BLaER1 treated with 17β-estradiol and CSF1 and Interleukin-3, amounts not matched to agents 10 nM and 100 nM (cell line): ENCODE results near the gene FEN1.
A peak's percentile ranks its signal among the peaks of the same experiment; 100 is the strongest.

Experiments used
- H3K27ac ChIP-seq, 11 experiments: shearing (Covaris generic); formaldehyde crosslinking; 2 replicates each; pipeline ENCODE4 v1.8.1; 2022
- H3K27me3 ChIP-seq, 11 experiments: shearing (Covaris generic); formaldehyde crosslinking; 2 replicates each; pipeline ENCODE4 v1.8.1; 2022
- H3K36me3 ChIP-seq, 11 experiments: shearing (Covaris generic); formaldehyde crosslinking; 2 replicates each; pipeline ENCODE4 v1.8.1; 2022
- H3K4me1 ChIP-seq, 10 experiments: shearing (Covaris generic); formaldehyde crosslinking; 2 replicates each; pipeline ENCODE4 v1.8.1; 2022
- H3K4me2 ChIP-seq, 11 experiments: shearing (Covaris generic); formaldehyde crosslinking; 2 replicates each; pipeline ENCODE4 v1.8.1; 2022
- H3K4me3 ChIP-seq, 10 experiments: shearing (Covaris generic); formaldehyde crosslinking; 2 replicates each; pipeline ENCODE4 v1.8.1; 2022
- H3K9ac ChIP-seq, 11 experiments: shearing (Covaris generic); formaldehyde crosslinking; 2 replicates each; pipeline ENCODE4 v1.8.1; 2022
- H3K9me3 ChIP-seq, 11 experiments: shearing (Covaris generic); formaldehyde crosslinking; replicated peaks in 1 of 11; 2 replicates each; pipeline ENCODE4 v1.8.1; 2022
- H4K20me1 ChIP-seq, 11 experiments: shearing (Covaris generic); formaldehyde crosslinking; 2 replicates each; pipeline ENCODE4 v1.8.1; 2022
- Cebpa-rat ChIP-seq, 11 experiments: shearing (Covaris generic); IDR thresholded peaks; 2 replicates each; pipeline ENCODE4 v1.8.1; 2022

Gene FEN1

GRCh38 chr11:61776561-61777075 lies 16.1 kb upstream of the FEN1 start:
- Histone ChIP-seq H3K4me2 (peak overlapping the region; percentile 65 to 90 (median 82)), H3K4me3 (no peak overlapping the region), H3K27ac (no peak overlapping the region), H4K20me1 (peaks cover 0 to 28% (median 0%) of the 10 kb centered on the region in 11 experiments; a peak in 1 of 22 replicates), H3K9ac (no peak overlapping the region), H3K27me3 (no peaks in the 10 kb centered on the region), H3K36me3 (no peaks in the 10 kb centered on the region), H3K4me1 (peaks cover 22 to 46% (median 36%) of the 10 kb centered on the region in 10 experiments), H3K9me3 (no peaks in the 10 kb centered on the region)
- no peak for TF ChIP-seq Cebpa-rat (IDR thresholded peaks at IDR 0.05)

GRCh38 chr11:61777234-61778090 lies 15.2 kb upstream of the FEN1 start:
- Histone ChIP-seq H3K9ac (peak overlapping the region in 5 of 11 experiments; percentile 13 to 46 (median 29); a peak in 2 of 22 replicates), H3K36me3 (0 out of 22 replicates have a peak, but pooled peaks cover 0 to 3% (median 0%) of the 10 kb centered on the region in 11 experiments), H4K20me1 (peaks cover 0 to 28% (median 0%) of the 10 kb centered on the region in 11 experiments; a peak in 3 of 22 replicates), H3K9me3 (no peaks in the 10 kb centered on the region), H3K27ac (no peak overlapping the region), H3K27me3 (no peaks in the 10 kb centered on the region), H3K4me1 (peaks cover 18 to 41% (median 31%) of the 10 kb centered on the region in 10 experiments), H3K4me2 (peak overlapping the region; percentile 65 to 90 (median 82)), H3K4me3 (peak overlapping the region in 9 of 10 experiments; percentile 21 to 57 (median 31); a peak in 9 of 20 replicates)
- no peak for TF ChIP-seq Cebpa-rat (IDR thresholded peaks at IDR 0.05)

GRCh38 chr11:61778357-61778886 lies 14.3 kb upstream of the FEN1 start:
- no peak for TF ChIP-seq Cebpa-rat (IDR thresholded peaks at IDR 0.05)
- H3K27ac ChIP-seq = no peak overlapping the region

GRCh38 chr11:61778920-61779650 lies 13.6 kb upstream of the FEN1 start:
- Histone ChIP-seq H4K20me1 (peaks cover 0 to 36% (median 0%) of the 10 kb centered on the region in 11 experiments; a peak in 6 of 22 replicates), H3K9me3 (no peaks in the 10 kb centered on the region), H3K27me3 (no peaks in the 10 kb centered on the region), H3K4me3 (no peak overlapping the region), H3K36me3 (peaks cover 0 to 18% (median 4%) of the 10 kb centered on the region in 11 experiments; a peak in 7 of 22 replicates), H3K4me2 (peak overlapping the region in 1 of 11 experiments; percentile 9; a peak in 1 of 22 replicates), H3K4me1 (peaks cover 14 to 34% (median 25%) of the 10 kb centered on the region in 10 experiments; a peak in 19 of 20 replicates), H3K27ac (no peak overlapping the region), H3K9ac (no peak overlapping the region)
- no peak for TF ChIP-seq Cebpa-rat (IDR thresholded peaks at IDR 0.05)

More at GRCh38 chr11:61778357-61778886, 14.3 kb upstream of the FEN1 start:
- Histone ChIP-seq H4K20me1 (peaks cover 0 to 30% (median 0%) of the 10 kb centered on the region in 11 experiments; a peak in 4 of 22 replicates), H3K27me3 (no peaks in the 10 kb centered on the region), H3K36me3 (peaks cover 0 to 12% (median 0%) of the 10 kb centered on the region in 11 experiments; a peak in 4 of 22 replicates), H3K9me3 (no peaks in the 10 kb centered on the region), H3K4me3 (no peak overlapping the region), H3K4me2 (0 out of 22 replicates have a peak overlapping the region, but pooled peaks of 1 of the 11 experiments have one; percentile 84), H3K4me1 (peaks cover 14 to 36% (median 24%) of the 10 kb centered on the region in 10 experiments; a peak in 19 of 20 replicates), H3K9ac (no peak overlapping the region)

- Histone ChIP-seq H3K9me3 (no peaks in the 10 kb centered on the region), H3K4me3 (no peak overlapping the region), H4K20me1 (peaks cover 0 to 45% (median 7%) of the 10 kb centered on the region in 11 experiments; a peak in 11 of 22 replicates), H3K27ac (no peak overlapping the region; a peak in 1 of 22 replicates), H3K9ac (no peak overlapping the region), H3K4me1 (peaks cover 14 to 39% (median 27%) of the 10 kb centered on the region in 10 experiments; a peak in 19 of 20 replicates), H3K27me3 (no peaks in the 10 kb centered on the region), H3K36me3 (peaks cover under 1 to 26% (median 12%) of the 10 kb centered on the region in 11 experiments; a peak in 15 of 22 replicates), H3K4me2 (peak overlapping the region in 1 of 11 experiments; percentile 9; a peak in 2 of 22 replicates)
- no peak for TF ChIP-seq Cebpa-rat (IDR thresholded peaks at IDR 0.05)
Measured at GRCh38 chr11:61779666-61780525, 12.8 kb upstream of the FEN1 start.

GRCh38 chr11:61780581-61781162 lies 12.0 kb upstream of the FEN1 start:
- TF ChIP-seq Cebpa-rat (IDR thresholded peaks at IDR 0.05) = no peak
- Histone ChIP-seq H3K4me1 (peaks cover 14 to 39% (median 28%) of the 10 kb centered on the region in 10 experiments; a peak in 19 of 20 replicates), H3K27me3 (no peaks in the 10 kb centered on the region), H3K4me2 (no peak overlapping the region; a peak in 1 of 22 replicates), H4K20me1 (peaks cover 0 to 52% (median 15%) of the 10 kb centered on the region in 11 experiments; a peak in 15 of 22 replicates), H3K9ac (no peak overlapping the region), H3K9me3 (no peaks in the 10 kb centered on the region), H3K4me3 (no peak overlapping the region), H3K27ac (peak overlapping the region in 1 of 11 experiments; percentile 11; a peak in 1 of 22 replicates), H3K36me3 (peaks cover 8 to 34% (median 17%) of the 10 kb centered on the region in 11 experiments; a peak in 21 of 22 replicates)

GRCh38 chr11:61781585-61781984 lies 11.1 kb upstream of the FEN1 start:
- Histone ChIP-seq H3K27me3 (no peaks in the 10 kb centered on the region), H3K4me3 (no peak overlapping the region), H3K4me2 (no peak overlapping the region), H3K27ac (no peak overlapping the region), H3K36me3 (peaks cover 17 to 43% (median 26%) of the 10 kb centered on the region in 11 experiments), H3K4me1 (peaks cover 21 to 34% (median 28%) of the 10 kb centered on the region in 10 experiments; a peak in 19 of 20 replicates), H3K9me3 (no peaks in the 10 kb centered on the region), H4K20me1 (peaks cover 5 to 58% (median 24%) of the 10 kb centered on the region in 11 experiments; a peak in 16 of 22 replicates), H3K9ac (no peak overlapping the region)
- TF ChIP-seq Cebpa-rat (IDR thresholded peaks at IDR 0.05) = no peak
